SK-N-SH (cell line): ENCODE data around the gene DIPK1A. TPM values are rescaled to one million over a fixed set of nuclear protein-coding genes. Genes with fewer than 3 reads are reported as not detected.

ENCODE experiments used
- CTCF ChIA-PET: fragments of 300-600, 350-600 bp; formaldehyde crosslinking; extraction: SDS; loops from one replicate; lab custom pipeline; 2021; lab: Yijun Ruan, JAX
- POLR2A ChIA-PET: fragments of 350-600 bp; sonication (Branson Sonifier 250); formaldehyde crosslinking; extraction: SDS; loops from one replicate; lab custom pipeline; 2020; ENCODE audit warnings: antibody characterized with exemption, inconsistent platforms; lab: Yijun Ruan, JAX
- DNase-seq: peaks from one replicate; pipeline ENCODE4 v3.0.0; 2012
- H2AFZ ChIP-seq: fragments of 200-600 bp; sonication (generic); 2 replicates; pipeline ENCODE4 v1.8.1; 2016; ENCODE audit warnings: antibody characterized with exemption, mild to moderate bottlenecking, low read depth
- H3F3A ChIP-seq: fragments of 200-600 bp; sonication (generic); replicated peaks from 2 replicates; pipeline ENCODE3; 2016; ENCODE audit warnings: antibody characterized with exemption, mild to moderate bottlenecking; ENCODE audit not compliant: insufficient read depth
- H3K27ac ChIP-seq, 2 experiments: fragments of 200-500 bp in 1 of 2; fragments of 200-600 bp in 1 of 2; sonication (Bioruptor generic) in 1 of 2; sonication (generic), shearing (Covaris generic) in 1 of 2; 2 replicates each; pipeline versions ENCODE4 v1.5.1 to v1.6.1; 2014 to 2016; ENCODE audit warnings: low read depth in 2 of 2, inconsistent platforms in 1 of 2, low read length in 1 of 2, mild to moderate bottlenecking in 1 of 2, mixed read lengths in 1 of 2
- H3K27me3 ChIP-seq: fragments of 200-600 bp; sonication (generic), shearing (Covaris generic); 2 replicates; pipeline ENCODE4 v1.6.1; 2016; ENCODE audit warnings: mixed run types; ENCODE audit not compliant: insufficient read depth
- H3K36me3 ChIP-seq, 2 experiments: fragments of 200-500 bp in 1 of 2; fragments of 200-600 bp in 1 of 2; sonication (Bioruptor generic) in 1 of 2; sonication (generic) in 1 of 2; replicated peaks in 1 of 2; 2 replicates each; pipeline versions ENCODE3 to v1.5.1; 2014 to 2016; ENCODE audit warnings: low read length in 1 of 2, mild to moderate bottlenecking in 1 of 2; ENCODE audit not compliant: insufficient read depth in 2 of 2, control insufficient read depth in 1 of 2
- H3K4me1 ChIP-seq, 2 experiments: fragments of 200-500 bp in 1 of 2; fragments of 200-600 bp in 1 of 2; sonication (Bioruptor generic) in 1 of 2; sonication (generic), shearing (Covaris generic) in 1 of 2; 2 replicates each; pipeline versions ENCODE4 v1.5.1 to v1.6.1; 2014 to 2016; ENCODE audit warnings: low read depth in 1 of 2, low read length in 1 of 2, mixed run types in 1 of 2; ENCODE audit not compliant: insufficient read depth in 2 of 2, control insufficient read depth in 1 of 2
- H3K4me2 ChIP-seq: fragments of 200-600 bp; sonication (generic), shearing (Covaris generic); 2 replicates; pipeline ENCODE4 v1.6.1; 2017; ENCODE audit warnings: mixed run types
- H3K4me3 ChIP-seq, 2 experiments: fragments of 200-500 bp in 1 of 2; fragments of 200-600 bp in 1 of 2; sonication (Bioruptor generic) in 1 of 2; sonication (generic), shearing (Covaris generic) in 1 of 2; 2 replicates each; pipeline versions ENCODE4 v1.5.1 to v1.8.1; 2014 to 2016; ENCODE audit warnings: low read depth in 2 of 2, inconsistent platforms in 1 of 2, low read length in 1 of 2, mild to moderate bottlenecking in 1 of 2, mixed read lengths in 1 of 2, moderate library complexity in 1 of 2
- H3K79me2 ChIP-seq: fragments of 200-600 bp; sonication (generic); 2 replicates; pipeline ENCODE4 v1.8.1; 2017; ENCODE audit warnings: mild to moderate bottlenecking; ENCODE audit not compliant: insufficient read depth
- H3K9ac ChIP-seq: fragments of 200-600 bp; sonication (generic); 2 replicates; pipeline ENCODE4 v1.6.1; 2017; ENCODE audit warnings: mixed run types
- H3K9me2 ChIP-seq: fragments of 200-600 bp; sonication (generic); 2 replicates; pipeline ENCODE4 v1.6.1; 2017; ENCODE audit warnings: mixed run types
- H3K9me3 ChIP-seq: fragments of 200-600 bp; sonication (generic); 2 replicates; pipeline ENCODE4 v1.6.1; 2017; ENCODE audit warnings: mixed run types, mild to moderate bottlenecking, moderate library complexity
- H4K20me1 ChIP-seq: fragments of 200-600 bp; sonication (generic); 2 replicates; pipeline ENCODE4 v1.6.1; 2017; ENCODE audit warnings: mild to moderate bottlenecking, mixed run types; ENCODE audit not compliant: insufficient read depth
- EP300 ChIP-seq, 2 experiments: IDR thresholded peaks; 2 replicates each; pipeline versions ENCODE4 v1.4.0 to v1.6.1; 2012; ENCODE audit warnings: borderline replicate concordance in 1 of 2, low read depth in 1 of 2, low read length in 1 of 2
- GABPA ChIP-seq: IDR thresholded peaks from 2 replicates; pipeline ENCODE4 v1.4.0; 2012; ENCODE audit warnings: low read depth, mild to moderate bottlenecking
- IRF3 ChIP-seq: fragments of 150-350 bp; IDR thresholded peaks from 2 replicates; pipeline ENCODE4 v1.6.1; 2016; ENCODE audit warnings: mild to moderate bottlenecking, low read depth, low read length
- MAX ChIP-seq: IDR thresholded peaks from 2 replicates; pipeline ENCODE4 v1.4.0; 2012; ENCODE audit warnings: low read depth
- MXI1 ChIP-seq: IDR thresholded peaks from 2 replicates; pipeline ENCODE4 v1.6.1; 2012; ENCODE audit warnings: mild to moderate bottlenecking, low read depth, low read length, improper control_type of control experiment
- PBX3 ChIP-seq: IDR thresholded peaks from 2 replicates; pipeline ENCODE4; 2012
- REST ChIP-seq: IDR thresholded peaks from 2 replicates; pipeline ENCODE4 v1.6.1; 2012; ENCODE audit warnings: mild to moderate bottlenecking, low read depth, low read length, moderate library complexity
- SIN3A ChIP-seq: IDR thresholded peaks from 2 replicates; pipeline ENCODE4 v1.6.1; 2012; ENCODE audit warnings: low read depth, mild to moderate bottlenecking, low read length, moderate library complexity, borderline replicate concordance
- SMC3 ChIP-seq: IDR thresholded peaks from 2 replicates; pipeline ENCODE4 v1.6.1; 2012; ENCODE audit warnings: low read depth, low read length, improper control_type of control experiment
- TAF1 ChIP-seq: IDR thresholded peaks from 2 replicates; pipeline ENCODE4 v1.6.1; 2012; ENCODE audit warnings: low read depth, mild to moderate bottlenecking, low read length, moderate library complexity, borderline replicate concordance
- TCF12 ChIP-seq: IDR thresholded peaks from 2 replicates; pipeline ENCODE4 v1.4.0; 2012
- TEAD4 ChIP-seq: IDR thresholded peaks from 2 replicates; pipeline ENCODE4 v1.4.0; 2012; ENCODE audit warnings: mild to moderate bottlenecking, borderline replicate concordance; ENCODE audit not compliant: insufficient read depth
- USF2 ChIP-seq: fragments of 150-350 bp; IDR thresholded peaks from 2 replicates; pipeline ENCODE4 v1.6.1; 2017; ENCODE audit warnings: antibody characterized with exemption, low read length, low read depth, borderline replicate concordance
- YY1 ChIP-seq: IDR thresholded peaks from 2 replicates; pipeline ENCODE4 v1.4.0; 2012; ENCODE audit warnings: low read depth, mild to moderate bottlenecking
- ZBTB33 ChIP-seq: IDR thresholded peaks from 2 replicates; pipeline ENCODE4 v1.4.0; 2012; ENCODE audit warnings: low read depth, borderline replicate concordance
- WGBS: methylation state at CpG from one replicate; pipeline ENCODE4 v1.1.6; 2017; ENCODE audit warnings: low lambda C conversion rate; 5-methylcytosine and 5-hydroxymethylcytosine counted together
- polyA plus RNA-seq, 3 experiments: library from polyadenylated mRNA; depleted of rRNA; stranded (reverse); fragments of >200 nt; gene quantifications; 2 replicates each; pipeline ENCODE4 v1.2.3, GENCODE V29; 2012

Gene DIPK1A
- polyA plus RNA-seq, 1 of the 3 experiments (the other 2 are of a cell fraction): 3.4 TPM

- Histone ChIP-seq H3K9me3 (no peaks in the 10 kb centered on the region), H3K9ac (no peak overlapping the region), H3K9me2 (no peaks in the 10 kb centered on the region), H3K4me2 (no peak overlapping the region), H3K27me3 (no peaks in the 10 kb centered on the region), H3K79me2 (peaks cover 62% of the 10 kb centered on the region), H4K20me1 (peaks cover 69% of the 10 kb centered on the region), H3K4me1 (peaks cover 8 to 25% of the 10 kb centered on the region in 2 experiments; a peak in 3 of 4 replicates), H3F3A (peaks cover 81% of the 10 kb centered on the region), H3K4me3 (no peak overlapping the region), H3K27ac (no peak overlapping the region), H3K36me3 (peaks cover 95 to 98% of the 10 kb centered on the region in 2 experiments), H2AFZ (no peak overlapping the region)
- ChIA-PET POLR2A (no interaction called here), CTCF (interaction anchor here (1.6 kb wide), 1 partner anchor 155 kb away, joined by 7 read pairs; no protein-coding TSS in a partner anchor)
- no peak for DNase-seq
- TF ChIP-seq TEAD4 (no peak), EP300 (IDR thresholded peaks at IDR 0.05; ENCODE audit: borderline replicate concordance in 1 of 2, low read depth in 1 of 2, low read length in 1 of 2) (no peak), PBX3 (no peak), MAX (no peak), YY1 (no peak)
- WGBS: 87% methylated on average over 2 of the region's 2 CpGs
These were observed 121.8 kb downstream of the DIPK1A start for GRCh38 chr1:92839442-92839841.

- peaks cover 78% of the 10 kb centered on the region for H4K20me1 ChIP-seq
- no peak for DNase-seq
- no peak overlapping the region for H3K4me2 ChIP-seq
- CTCF ChIA-PET: interaction anchor here (0.8 to 2.5 kb wide), 4 partner anchors 20 to 165 kb away, joined by 3 to 8 read pairs (median 6); no protein-coding TSS in a partner anchor
- whole genome bisulfite sequencing: 14% methylated on average over 1 of the region's 1 CpG
- H3K9ac ChIP-seq: no peak overlapping the region
- peaks cover 72% of the 10 kb centered on the region for H3F3A ChIP-seq
- H2AFZ ChIP-seq: no peak overlapping the region
- H3K79me2 ChIP-seq: peaks cover 71% of the 10 kb centered on the region
- POLR2A ChIA-PET: no interaction called here
- no peaks in the 10 kb centered on the region for H3K9me3 ChIP-seq
- peaks cover 15 to 34% of the 10 kb centered on the region in 2 experiments; a peak in 3 of 4 replicates for H3K4me1 ChIP-seq
- no peak overlapping the region for H3K27ac ChIP-seq
- peaks cover 98% of the 10 kb centered on the region in 2 experiments for H3K36me3 ChIP-seq
- H3K4me3 ChIP-seq: no peak overlapping the region
- H3K9me2 ChIP-seq: no peaks in the 10 kb centered on the region
- TF ChIP-seq TAF1 (no peak), REST (no peak), SMC3 (no peak), TCF12 (no peak), IRF3 (no peak), ZBTB33 (no peak), MAX (no peak), MXI1 (no peak), USF2 (no peak), SIN3A (no peak), GABPA (no peak)
- H3K27me3 ChIP-seq: no peaks in the 10 kb centered on the region
These were observed 122.7 kb downstream of the DIPK1A start for GRCh38 chr1:92838519-92838918.
